SW480 (cell line): ENCODE data around the gene ALOX12.

Experiments
- DNase-seq: peaks from one replicate; pipeline ENCODE4 v3.0.0-alpha.2; 2016; ENCODE audit warnings: low spot score

ALOX12 gene

DNA sequence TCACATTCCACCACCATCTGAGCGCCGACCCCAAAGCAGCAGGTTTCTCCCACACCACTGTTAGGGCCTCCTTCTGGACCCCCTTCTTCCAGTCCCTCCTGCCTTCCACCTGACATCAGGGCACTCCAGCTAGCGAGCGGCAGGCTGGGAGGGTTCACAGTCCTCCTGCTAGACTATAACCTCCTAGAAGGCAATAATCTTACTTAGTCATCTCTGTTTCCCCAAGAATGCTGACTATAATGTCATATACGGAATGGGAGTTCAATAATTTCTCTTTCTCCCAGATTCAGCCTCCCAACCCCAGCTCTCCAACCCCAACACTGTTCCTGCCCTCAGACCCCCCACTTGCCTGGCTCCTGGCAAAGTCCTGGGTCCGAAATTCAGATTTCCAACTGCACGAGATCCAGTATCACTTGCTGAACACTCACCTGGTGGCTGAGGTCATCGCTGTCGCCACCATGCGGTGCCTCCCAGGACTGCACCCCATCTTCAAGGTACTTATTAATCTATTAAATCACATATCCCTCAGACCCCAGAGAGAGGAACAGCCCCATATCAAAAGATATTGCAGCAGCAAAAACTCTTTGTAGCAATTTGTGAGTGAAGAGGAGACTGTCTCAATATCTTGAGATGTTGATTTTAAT is 5.6 kb downstream of the ALOX12 start:
- peak; percentile 33 for DNase-seq

DNA sequence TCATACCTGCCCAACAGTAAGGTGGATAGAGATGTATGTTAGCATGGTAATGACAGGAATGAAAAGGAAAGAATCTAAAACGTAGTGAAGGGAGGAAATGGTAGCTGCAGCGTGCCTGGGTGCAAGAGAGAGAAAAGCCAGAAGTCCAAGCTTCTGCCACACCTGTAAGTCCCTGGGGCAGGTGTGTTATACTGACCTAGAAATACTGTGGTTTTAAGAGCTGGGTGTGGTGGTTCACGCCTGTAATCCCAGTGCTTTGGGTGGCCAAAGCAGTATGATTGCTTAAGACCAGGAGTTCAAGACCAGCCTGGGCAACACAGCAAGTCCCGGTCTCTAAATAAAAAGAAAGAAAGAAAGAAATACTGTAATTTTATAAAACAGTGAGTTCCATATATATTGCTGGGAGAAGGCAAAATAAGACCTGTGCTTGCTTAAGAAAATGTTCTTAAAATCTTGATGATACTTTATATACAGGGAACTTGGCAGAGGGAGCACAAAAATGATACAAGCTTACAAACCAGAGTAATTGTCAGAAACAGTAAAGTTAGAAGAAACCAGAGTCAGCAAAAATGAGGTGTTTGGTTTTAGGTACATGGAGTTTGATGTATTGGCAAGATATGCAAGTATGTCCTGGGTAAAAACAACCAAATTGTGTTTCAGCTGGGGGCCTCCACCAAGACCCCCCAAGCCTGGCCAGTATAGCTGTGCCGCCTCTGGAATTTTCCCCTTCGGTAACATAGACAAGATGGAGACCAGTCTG is 6.6 kb downstream of the ALOX12 start:
- DNase-seq, result no peak

DNA sequence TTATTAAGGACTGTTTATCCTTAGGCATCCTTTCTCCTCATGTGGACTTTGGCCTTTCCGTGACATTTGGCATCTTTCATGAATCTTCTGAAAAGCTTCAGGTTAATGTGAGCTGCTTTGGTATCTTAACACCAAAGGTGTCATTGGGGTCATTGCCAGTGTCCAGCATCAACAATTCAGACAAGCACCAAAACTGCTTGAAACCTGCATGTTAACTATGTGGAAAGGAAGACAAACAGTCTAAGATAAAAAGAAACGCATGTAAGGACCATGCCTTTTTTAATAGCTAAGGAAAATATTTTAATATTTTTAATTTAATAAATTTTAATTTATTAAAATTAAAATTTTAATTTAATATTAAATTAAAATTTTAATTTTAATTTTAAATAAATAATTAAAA is 7.9 kb downstream of the ALOX12 start:
- DNase-seq, result no peak

DNA sequence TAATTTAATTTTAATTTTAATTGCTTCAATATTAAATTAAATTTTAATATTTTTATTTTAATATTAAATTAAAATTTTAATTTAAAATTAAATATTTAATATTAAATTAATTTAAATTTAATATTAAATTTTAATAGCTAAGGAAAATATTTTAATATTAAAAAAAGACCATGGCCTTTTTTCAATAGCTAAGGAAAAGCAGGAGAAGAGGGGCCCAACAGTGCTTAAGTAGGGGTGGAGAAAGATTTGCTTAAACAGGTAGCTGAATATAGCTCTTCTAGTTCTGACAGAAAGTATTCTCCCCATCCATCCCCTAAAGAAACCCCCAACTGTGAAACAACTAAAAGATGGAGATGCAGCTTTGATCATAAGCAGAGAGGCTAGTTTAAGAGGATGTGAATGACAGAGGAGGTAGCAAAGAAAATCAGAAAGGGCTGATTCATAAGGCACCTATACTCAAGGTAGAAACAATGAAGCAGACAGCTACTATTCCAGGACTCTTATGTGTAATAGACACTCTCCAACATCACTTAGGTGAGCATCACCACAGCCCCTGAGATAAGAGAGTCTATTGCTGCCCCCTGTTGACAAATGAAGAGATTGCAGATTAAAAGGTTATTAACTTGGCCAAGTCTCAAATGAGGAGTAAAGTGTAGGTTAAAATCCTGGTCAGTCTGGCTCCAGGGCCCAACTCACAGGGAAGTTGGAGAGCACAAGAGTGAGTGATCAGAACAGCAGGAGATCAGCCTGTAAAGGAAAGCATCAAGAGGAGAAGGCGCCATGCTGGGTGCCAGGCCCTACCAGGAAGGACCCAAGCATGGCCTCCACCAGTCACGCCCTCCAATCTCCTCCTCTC is 8.8 kb downstream of the ALOX12 start:
- DNase-seq, result peak; percentile 85

DNA sequence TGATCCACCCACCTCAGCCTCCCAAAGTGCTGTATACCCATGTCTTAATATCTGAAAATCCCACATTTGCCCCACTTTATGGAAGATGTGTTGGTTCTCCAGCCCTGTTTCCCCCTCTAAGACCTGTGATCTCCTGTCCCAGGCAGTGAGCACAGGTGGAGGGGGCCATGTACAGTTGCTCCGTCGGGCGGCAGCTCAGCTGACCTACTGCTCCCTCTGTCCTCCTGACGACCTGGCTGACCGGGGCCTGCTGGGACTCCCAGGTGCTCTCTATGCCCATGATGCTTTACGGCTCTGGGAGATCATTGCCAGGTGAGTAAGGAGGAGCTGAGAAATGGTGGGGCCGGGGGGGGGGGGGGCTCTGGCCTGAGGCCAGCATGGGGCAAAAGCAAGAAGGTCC is 9.9 kb downstream of the ALOX12 start:
- DNase-seq, result no peak

DNA sequence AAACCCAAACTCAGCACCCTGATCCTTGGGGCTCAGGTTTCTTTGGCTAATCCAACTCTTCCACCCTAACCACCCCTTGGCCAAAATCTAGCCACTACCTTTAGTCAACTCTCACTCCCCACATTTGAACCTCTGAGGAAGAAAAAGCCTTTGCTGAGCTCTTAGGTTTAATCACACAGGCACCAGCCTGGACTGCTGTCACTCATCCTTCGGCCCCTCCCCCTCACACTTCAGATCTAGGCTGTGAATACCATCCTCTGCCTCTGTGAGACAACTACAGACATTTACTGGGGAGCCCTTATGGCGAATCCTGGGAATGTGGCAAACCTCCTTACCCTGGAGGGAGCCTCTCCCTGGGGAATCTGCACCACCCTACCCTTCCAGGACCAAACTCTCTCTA is 11.3 kb downstream of the ALOX12 start:
- DNase-seq, result no peak

DNA sequence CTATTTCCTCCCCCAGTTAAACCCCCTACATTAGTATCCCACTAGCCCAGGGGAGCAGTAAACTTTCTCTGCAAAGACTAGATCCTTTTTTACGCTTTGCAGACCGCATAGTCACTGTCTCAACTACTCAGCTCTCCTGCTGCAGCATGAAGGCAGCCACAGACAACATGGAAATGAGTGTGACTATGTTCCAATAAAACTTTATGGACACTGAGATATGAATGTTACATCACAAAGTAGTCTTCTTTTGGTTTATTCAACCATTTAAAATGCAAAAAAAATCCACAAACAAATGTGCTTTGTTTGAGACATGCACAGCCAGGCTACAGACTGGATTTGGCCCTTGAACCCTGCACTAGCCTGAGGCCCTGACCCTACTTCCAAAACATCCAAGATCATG is 14.7 kb downstream of the ALOX12 start:
- no peak for DNase-seq

DNA sequence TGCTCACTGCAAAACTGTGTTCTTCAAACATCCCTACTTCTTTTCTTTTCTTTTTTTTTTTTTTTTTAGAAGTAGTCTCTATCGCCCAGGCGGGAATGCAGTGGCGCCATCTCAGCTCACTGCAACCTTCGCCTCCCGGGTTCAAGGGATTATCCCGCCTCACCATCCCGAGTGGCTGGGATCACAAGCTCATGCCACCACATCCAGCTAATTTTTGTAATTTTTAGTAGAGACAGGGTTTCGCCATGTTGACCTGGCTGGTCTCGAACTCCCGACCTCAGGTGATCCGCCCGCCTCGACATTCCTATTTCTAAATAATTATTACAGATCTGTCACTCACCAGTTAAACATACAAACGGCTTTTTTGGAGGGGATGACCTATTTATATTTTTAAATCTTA is 15.6 kb downstream of the ALOX12 start:
- DNase-seq, result no peak

DNA sequence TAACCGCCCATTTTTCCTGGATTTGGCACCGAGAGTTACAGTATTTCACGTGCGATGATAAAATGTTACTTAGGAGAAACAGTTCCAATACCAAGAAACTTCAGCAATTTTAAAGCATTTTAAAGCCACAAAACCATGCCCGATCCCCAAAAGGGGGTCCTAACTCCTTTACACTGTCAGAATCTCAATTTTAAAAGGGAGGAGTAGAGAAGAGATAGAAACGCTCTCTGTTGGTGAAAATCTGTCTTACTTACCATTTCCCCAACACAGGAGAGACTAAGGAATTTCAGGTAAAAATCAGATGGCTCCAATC is 16.0 kb downstream of the ALOX12 start:
- DNase-seq, result no peak

DNA sequence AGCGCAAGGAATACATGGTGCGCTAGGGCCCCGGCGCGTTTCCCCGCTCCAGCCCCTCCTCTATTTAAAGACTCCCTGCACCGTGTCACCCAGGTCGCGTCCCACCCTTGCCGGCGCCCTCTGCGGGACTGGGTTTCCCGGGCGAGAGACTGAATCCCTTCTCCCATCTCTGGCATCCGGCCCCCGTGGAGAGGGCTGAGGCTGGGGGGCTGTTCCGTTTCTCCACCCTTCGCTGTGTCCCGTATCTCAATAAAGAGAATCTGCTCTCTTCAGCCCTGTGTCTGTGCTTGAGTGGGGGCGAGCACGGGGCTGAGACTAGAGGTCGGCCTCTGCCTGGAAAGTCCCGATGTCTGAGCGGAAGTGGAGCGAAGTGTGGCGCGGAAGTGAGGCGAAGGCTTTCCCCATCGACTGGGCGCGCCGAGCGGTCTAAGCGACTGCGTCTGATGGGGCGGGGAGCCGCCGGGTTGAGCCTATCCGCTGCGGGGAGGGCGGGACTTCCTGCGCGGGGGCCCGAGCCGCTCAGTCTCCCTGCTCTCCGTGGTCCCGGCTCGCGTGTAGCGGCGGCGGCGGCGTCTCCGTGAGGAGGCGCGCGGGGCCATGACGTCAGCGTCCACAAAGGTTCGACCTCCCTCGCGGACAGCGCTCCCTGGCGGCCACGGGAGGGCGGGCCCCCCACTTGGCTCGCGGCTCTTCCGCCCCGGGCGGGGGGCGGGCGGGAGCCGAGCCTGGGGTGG is 18.6 kb downstream of the ALOX12 start:
- peak; percentile 97 for DNase-seq

DNA sequence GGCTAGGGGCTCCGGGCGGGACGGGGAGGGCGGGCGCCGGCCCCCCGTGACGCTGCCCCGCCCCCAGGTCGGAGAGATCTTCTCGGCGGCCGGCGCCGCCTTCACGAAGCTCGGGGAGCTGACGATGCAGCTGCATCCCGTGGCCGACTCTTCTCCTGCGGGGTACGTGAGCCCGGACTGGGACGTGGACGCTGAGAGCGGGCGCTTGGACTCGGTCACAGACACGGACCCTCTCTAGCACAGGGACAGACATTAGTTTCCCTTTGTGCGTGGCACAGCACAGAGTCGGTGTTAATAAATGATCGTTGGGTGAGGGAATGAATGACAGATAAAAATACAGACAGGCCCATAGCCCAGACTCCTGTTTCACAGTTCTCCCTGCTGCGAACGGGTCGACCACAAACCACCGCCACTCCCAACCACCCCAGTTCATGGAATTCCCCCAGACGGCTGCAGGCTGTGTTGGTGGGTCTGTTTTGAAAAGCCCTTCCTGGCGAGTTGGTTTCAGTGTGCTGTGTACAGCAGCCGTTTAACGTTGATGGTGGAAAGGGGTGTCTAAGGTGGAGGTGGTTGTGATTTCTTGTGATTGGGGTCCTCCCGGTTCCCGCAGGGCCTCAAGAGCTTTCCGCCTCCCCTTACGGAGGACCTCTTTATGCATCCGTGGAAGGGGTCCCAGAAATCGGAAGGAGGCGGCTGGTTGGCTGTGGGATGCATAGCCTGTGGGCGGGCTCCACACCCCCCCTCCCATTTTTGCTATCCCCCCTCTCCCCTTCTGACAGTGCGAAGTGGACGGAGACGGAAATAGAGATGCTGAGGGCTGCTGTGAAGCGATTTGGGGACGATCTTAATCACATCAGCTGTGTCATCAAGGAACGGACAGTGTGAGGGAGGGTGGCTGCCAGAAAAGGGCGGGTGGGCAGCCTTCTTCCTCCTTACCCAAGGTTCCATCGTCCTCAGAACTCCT is 19.4 kb downstream of the ALOX12 start:
- DNase-seq, result peak; percentile 64

DNA sequence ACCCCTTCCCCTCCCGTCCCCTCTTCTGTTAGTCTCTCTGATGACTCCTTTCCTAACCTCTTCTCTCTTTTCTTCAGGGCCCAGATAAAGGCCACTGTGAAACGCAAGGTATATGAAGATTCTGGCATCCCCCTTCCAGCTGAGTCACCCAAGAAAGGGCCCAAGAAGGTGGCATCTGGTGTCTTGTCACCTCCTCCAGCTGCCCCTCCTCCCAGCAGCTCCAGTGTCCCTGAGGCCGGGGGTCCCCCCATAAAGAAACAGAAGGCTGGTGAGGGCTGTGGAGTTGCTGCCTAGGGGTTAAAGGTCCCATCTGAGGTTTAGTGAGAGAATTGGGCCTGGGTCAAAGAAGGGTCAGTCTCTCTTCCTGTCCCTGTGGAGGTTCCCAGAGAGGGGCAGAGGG is 20.6 kb downstream of the ALOX12 start:
- DNase-seq, result no peak

DNA sequence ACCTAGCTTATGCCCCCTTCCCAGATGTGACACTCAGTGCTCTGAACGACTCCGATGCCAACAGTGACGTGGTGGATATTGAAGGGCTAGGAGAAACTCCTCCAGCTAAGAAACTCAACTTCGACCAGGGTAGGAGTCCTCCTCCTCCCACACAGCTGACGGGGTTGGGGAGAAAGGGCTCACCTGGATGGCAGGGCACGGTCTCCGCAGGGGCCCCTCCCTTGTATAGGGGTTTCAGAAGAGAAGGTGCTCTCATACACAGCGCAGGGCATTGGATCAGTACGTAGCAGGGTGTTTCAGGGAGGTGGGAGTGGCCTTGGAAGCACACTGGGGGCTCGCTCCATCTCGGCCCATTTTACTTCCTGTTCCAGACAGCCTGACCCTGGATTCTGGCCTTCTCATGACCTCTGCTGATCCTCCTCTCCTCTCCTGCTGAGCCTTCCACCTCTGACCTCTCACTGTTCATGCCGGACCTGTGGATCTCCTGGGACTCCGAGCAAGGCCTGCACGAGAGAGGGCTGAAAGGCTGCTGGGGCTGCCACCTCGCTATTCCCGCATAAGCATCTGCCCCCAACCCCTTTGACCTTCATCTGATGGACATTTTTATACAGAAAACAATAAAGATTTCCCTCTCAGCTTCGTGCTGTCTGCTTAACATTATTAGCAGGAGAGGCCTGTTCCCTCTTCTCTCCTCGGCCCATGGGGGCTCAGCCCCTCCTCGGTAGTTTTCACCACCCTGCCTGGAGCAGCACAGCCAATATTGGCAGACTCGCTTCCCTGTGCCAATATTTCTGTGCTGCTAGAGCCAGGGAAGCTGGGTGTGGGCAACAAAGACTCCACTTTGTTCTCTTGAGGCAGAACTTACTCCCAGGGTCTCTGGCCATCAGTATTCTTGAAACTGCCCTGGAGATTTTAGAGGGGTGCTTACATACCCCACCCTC is 21.3 kb downstream of the ALOX12 start:
- no peak for DNase-seq

DNA sequence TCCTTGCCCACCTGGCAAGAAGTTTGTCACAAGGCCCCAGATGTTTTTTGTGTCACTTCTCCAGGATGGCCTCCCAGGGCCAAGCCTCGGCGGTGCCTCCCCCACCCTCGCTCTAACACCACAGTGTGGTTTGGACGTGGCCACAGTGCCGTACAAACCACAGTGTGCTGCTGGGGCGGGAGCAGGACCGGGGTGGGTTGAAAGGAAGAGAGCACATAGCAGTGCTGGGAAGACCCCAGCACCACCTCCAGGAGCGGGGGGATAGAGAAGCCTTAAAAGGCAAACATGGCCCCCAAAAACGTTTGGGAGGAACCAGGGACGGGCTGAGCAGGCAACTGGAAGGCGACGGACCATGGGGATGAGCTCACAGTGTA is 22.0 kb downstream of the ALOX12 start:
- no peak for DNase-seq

DNA sequence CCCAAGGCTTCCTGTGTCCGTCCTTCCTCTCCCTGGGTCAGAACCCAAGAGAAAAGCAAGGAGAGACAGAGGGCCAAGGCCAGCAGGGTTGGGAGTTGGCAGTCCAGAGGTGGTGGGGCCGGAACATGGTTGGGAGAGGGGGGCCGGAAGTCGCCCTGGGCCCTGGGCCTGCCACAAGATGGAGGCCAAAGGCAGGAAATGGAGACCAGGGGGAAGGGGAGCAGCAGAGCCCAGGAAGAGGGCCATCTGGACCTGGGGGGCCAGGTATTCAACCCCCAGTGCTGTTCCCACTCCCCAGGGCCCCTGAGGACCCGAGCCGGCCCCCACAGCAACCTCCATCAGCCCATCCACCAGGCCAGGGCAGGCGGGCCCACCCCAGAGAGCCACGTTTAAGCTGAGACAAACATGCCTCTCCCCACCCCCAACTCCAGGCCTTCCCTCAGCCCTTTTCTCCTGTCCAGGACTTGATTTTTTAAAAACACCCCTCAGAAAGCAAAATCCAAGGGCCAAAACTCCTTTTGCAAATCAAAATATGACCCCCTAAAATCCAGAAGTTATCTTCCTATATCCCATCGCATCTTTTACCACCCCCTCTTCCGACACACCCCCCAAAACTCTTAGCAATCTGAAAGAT is 22.6 kb downstream of the ALOX12 start:
- no peak for DNase-seq

DNA sequence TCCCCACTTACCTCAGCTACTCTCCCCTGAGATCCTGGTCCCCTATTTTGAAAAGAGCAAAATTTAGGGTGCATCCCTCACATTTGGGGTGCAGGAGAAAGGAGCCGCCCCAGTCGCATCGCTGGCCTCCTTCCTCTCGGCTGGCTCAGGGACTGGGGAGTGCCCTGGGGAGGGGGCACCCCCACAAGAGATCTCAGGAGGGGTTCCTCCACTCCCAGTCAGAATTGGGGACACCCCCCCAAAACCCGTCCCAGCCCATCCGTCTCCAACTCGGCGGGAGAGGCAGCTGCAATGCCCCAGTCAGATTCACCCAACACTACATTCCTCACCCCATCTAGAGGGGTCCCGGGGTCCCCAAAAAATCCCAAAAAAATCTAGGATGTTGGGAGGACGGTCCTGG is 23.5 kb downstream of the ALOX12 start:
- DNase-seq, result no peak

DNA sequence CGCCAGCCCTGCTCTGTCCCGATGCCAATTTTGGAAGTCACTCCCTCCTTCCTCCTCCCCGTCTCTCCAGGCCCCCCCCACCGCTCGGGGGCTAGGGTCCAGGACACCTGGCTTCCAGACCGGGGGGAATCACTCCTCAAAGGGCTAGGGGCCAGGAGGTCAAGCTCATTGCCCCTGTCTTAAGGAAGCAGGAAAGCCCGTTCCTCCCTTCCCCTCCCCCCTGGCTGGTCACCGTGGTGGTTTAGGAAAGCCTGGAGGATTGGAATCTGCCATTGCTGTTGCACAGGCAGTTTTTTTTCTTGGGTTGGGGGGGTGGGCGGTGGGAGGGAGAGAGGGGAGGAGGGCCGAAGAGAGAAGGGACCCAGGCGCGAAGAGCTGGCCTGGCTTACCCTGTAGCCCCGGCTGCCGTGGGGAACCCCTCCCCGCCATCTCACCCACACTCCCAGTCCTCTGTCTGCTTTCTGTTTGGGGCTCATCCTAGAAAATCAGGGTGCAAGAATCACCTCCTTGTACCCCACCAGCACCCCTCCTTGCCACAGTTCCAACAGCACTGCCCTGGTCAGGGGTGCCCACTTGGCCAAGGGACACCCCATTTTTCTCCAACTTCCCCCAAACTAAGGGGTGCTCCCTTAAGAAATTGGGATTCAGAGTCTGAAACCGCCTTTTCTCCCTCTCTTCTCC is 24.1 kb downstream of the ALOX12 start:
- DNase-seq, result no peak

DNA sequence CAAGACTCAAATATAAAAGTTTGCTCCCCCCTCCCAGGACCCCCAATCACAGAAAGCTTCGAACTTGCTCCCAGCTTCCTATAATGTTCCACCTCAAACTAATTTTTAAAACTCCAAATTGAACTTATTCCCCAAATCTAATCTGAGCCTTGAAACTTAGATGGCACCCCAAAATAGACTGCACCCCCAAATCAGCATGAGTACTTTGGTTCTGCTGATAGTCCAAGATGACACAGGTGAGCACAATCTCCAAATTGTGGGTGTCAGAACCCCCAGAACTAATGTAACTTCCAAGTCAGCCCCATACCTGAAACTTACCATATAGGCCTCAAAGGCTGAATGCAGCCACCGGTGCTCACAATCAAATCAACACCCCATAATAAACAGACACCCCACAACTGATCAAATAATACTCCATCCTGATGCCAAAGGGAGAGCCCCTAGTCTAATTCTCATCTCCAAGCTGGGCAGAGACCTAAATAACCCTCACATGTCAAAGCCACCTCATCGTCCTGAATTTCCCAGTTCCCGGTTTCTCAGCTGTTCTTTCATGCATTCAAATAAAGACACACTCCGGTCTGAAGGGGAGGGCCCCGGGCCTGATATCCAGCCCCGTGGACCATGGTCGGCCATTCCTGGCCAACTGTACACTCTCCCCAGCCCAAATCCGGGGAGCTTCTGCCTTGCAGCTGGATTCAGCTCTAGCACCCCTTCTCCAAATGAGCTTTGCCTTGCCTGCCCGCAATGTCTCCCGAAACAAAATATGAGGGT is 25.2 kb downstream of the ALOX12 start:
- DNase-seq, result no peak
